T-helper 2 cell (primary cell): ENCODE results near the gene SLITRK1.

Source experiments
- DNase-seq, 5 experiments: peaks; one replicate each; pipeline versions ENCODE4 v3.0.0 to v3.0.0-alpha.2; 2012 to 2022
- total RNA-seq, 2 donors: gene quantifications; one replicate each; lab custom pipeline; 2026; lab: John Stamatoyannopoulos, UW

SLITRK1 gene, protein sequence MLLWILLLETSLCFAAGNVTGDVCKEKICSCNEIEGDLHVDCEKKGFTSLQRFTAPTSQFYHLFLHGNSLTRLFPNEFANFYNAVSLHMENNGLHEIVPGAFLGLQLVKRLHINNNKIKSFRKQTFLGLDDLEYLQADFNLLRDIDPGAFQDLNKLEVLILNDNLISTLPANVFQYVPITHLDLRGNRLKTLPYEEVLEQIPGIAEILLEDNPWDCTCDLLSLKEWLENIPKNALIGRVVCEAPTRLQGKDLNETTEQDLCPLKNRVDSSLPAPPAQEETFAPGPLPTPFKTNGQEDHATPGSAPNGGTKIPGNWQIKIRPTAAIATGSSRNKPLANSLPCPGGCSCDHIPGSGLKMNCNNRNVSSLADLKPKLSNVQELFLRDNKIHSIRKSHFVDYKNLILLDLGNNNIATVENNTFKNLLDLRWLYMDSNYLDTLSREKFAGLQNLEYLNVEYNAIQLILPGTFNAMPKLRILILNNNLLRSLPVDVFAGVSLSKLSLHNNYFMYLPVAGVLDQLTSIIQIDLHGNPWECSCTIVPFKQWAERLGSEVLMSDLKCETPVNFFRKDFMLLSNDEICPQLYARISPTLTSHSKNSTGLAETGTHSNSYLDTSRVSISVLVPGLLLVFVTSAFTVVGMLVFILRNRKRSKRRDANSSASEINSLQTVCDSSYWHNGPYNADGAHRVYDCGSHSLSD
- 0 reads per million in 2 donors for total RNA-seq

DNA sequence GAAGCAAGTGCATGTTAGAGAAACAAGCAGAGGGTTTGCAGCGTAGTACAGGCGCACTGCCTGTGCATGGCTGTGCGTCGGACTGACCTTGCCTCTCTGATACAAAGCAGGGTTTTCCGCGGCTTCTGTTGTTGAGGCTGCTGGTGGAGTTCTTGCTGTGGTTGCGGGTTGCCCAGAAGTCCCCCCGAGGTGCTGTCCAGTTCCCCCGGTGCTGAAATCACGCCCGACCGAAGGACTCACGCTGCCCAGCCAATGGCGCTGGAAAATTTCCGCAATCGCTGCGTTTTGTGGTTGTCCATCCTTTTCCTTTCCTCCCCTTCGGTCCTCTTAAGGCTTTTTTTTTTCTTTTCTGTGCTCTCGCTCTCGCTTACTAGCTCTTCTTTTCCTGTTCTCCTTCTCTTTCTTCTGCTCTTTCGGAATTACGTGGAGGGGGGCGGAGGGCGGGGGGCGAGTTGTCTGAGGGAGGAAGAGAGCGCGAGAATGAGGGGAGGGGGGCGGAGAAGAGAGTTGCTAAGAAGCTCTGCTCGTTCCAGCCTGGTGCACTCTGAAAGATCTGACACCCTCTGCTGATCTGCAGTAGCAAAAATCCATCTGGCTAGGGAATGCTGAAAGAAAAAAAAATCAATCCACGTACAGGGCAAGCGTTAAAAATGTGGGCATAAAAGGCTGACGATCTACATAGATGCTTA is at the start of gene SLITRK1:
SLITRK1 (minus strand) TSS at position 558 of the 689 bp plus-strand sequence. CDS start 967 bp downstream, outside the sequence.
- peak in 1 of 5 experiments; percentile 16 for DNase-seq

DNA sequence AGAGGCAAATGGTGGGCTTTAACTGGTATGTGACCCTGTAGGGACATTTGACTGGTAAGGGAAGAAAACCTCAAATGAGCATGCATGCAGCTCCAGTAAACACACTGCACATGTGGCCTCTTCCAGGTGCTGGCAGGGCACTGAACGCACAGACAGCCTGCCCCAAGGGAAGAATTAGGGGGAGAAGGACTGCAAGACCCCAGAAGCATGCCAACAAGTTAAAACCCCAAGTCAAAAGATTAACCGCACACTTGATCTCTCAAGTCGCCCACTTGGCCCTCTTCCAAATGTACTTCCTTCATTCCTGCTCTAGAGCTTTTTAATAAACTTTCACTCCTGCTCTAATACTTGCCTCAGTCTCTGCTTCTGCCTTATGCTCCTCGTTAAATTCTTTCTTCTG is 46.9 kb upstream of the SLITRK1 start:
- no peak for DNase-seq

DNA sequence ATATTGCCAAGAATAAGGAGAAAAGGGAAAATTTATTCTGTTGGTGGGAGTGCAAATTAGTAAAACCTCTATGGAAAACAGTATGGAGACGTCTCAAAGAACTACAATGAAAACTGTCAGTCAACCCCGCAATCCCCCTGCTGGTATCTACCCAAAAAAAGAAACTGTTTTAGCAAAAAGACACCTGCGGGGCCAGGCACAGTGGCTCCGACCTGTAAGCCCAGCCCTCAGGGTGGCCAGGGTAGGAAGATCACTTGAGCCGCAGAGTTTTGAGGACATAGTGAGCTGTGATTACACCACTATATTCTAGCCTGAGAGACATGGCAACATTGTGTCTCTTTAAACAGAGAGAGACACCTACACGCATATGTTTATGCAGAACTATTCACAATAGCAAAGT is 37.5 kb upstream of the SLITRK1 start:
- DNase-seq, result no peak

DNA sequence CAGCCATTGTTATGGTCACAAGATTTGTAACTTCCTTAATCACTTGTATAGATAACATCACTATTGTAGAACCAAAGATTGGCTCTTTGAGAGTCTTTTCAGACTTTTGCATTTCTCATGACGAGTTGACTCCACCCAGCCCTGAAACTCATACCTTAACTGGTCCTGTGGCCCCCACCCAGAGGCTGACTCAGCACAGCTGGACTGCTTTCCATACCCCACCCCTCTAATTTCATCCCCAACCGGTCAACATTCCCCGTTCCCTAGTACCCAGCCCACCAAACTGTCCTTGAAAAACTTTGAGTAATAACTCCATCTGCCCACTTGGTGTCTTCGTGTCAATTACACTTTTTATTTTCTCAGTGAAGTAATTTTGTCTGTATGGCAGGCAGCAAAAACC is 32.1 kb upstream of the SLITRK1 start:
- DNase-seq, result no peak

DNA sequence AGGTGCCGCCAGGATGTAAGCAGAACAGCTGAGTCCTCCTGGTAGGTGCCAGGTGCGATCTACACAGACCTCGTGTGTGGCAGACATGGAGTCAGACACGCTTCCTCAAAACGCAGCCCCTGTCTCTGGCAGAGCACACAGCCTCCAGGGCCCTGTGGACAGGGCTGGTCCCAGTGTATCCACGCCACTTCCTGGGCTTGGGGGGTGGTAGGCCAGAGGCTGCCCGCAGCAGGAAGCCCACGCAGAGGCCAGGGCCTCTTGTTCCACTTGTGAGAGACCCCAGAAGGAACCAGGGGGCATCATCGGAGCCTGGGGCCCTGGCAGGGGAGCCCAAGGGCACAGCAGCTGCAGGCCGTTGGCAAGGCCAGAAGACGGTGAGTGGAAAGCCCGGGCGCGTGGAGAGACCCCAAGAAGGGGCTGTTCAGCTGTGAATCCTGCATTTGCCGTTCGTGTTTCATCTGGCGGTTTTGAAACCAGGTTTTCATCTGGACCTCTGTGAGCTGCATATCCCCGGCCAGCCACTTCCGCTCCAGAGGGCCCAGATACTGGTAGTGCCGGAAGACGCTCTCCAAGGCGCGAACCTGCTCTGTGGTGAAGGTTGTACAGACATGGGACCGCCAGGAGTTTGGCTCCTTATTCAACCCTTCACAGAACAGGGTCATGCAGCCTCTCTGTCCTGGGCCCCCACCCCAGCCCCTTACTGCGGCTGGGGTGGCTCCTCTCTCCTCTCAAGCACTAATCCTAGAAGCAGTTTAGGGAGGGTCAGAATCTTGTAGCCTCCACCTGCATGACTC is 25.1 kb upstream of the SLITRK1 start:
- no peak for DNase-seq

DNA sequence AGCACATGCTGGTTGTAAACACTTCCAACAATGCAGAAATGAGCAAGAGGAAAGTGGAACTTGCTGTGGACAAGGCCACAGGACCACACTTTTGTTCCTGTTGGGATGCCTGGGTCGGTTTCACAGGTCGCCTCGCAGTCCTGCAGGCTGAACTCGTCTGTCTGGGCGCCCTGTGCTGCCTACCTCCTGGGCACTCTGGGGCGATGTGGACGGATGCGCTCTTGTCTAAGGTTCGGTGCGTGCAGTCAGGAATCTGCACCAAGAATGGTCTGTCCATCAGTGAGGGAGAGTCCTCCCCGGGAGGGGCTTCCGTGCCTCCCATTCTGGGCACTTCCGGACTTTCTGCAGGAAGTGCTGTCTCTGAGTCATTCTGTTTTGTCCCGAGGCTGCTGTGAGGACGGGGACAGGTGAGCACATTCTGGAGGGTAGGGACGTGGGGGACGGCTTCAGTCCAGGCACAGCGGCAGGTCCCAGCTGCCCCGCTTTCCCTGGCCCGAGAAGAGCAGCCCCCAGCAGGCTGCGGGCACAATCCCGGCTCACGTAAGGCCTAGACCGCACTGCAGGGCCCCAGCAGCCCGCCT is 24.1 kb upstream of the SLITRK1 start:
- DNase-seq, result no peak

DNA sequence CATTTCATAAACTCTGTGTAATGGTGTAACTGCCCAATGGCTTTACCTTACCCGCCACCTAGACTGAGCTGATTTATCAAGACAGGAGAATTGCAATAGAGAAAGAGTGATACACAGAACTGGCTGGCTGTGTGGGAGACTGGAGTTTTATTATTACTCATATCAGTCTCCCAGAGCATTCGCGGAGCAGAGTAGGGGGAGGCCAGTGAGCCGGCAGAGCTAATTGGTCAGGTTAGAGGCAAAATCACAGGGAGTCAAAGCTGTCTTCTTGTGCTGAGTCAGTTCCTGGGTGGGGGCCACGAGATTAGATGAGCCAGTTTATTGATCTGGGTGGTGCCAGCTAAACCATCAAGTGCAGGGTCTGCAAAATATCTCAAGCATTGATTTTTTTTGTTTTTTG is 23.4 kb upstream of the SLITRK1 start:
- no peak for DNase-seq

DNA sequence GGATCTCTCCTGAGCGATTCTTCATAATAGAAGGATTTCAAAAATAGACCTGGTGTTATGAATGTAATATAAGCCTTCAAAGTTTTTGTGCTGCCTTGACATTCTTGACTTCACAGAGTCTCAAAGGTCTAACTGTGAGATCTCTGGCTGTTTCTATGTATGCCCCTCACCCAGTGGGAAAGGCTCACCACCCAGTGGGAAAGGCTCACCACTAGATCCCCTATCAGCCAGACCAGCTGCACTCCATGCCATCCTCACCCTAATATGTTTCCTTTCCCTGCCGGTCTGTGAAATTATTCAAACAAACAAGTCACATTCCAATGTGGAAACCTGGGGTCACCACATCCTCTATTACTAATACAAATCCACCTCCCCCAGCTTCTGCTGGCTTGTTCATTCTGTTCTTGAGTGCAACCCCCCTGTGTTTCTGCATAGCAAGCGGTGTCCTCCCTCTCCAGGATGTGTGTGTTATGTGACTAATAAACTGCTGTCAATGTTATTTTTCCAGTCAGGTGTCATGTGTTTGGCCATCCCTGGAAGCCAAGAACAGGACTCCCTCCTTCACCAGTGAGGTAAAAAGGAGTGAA is 13.8 kb upstream of the SLITRK1 start:
- DNase-seq, result no peak

DNA sequence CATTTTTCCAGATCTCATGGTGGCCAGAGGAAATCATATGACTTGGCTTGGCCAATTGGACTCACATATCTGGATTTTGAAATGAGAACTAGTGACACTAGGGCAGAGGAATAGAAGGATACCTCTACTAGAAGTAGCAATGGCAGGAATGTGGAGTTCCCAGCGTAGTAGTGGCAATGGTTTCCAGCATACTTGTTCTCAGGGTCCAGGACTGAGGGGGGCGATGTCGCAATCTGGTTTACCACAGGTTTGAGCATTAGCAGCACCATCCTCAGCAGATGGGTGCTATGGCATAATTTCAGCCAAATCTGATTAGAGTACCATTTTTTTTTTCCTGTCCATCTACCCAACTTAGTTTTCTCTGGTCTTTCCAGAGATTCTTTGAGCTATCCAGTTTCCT is 8.1 kb upstream of the SLITRK1 start:
- no peak for DNase-seq

DNA sequence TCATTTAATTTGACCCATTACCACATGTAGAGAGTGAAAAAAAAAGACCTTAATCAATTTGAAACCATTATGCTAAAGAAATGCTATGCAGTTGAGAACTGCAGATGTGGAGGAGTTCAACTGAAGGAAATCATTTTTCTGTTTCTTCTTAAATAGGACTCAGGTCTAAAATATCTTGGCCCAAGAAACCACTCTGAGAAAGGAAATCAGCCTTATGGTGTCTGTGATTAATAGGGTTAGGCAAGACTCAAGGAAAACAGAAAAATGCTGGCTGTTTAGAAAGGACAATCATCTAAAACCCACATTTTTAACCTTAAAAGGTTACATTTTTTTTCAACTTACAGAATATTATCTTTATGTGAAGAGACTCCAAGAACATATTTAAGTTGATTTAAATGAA is 1.9 kb upstream of the SLITRK1 start:
- no peak for DNase-seq

DNA sequence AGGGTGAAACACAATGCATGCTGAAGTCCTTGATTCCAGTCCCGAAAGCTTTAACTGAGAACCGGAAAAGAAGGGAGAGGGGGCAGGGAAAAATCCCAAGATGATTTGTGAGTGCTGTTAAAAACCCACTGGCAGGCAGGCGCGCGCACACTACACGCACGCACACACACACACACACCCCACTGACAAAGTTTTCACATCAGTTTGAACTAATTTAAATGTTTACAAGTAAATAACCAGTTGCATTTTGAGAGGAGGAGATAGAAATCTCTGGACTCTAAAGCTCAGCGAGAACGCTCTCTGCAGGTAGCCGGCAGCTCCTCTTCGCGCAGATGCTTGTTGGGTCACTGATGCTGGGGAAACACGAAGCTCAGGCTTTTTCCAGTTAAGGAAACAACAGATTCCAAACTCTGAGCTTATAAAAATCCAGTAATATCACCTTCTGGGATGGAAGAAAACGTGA is 818 bp upstream of the SLITRK1 start:
- no peak for DNase-seq

DNA sequence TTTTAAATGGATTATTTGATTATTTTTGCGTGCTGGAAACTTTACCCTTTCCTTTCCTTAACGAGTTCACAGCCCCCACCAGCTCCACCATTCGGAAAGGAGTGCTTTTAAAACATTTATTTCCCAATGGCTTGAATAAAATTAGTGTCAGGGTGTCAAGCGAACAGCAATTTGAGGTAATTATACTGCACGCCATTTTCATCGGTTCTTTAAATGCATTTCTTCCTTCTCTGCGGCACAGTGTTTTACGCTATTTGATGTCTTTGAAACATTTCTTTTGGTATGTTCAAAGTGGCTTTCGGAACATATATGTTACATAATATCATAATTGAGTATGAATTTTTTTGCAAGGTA is 309 bp upstream of the SLITRK1 start:
- no peak for DNase-seq

DNA sequence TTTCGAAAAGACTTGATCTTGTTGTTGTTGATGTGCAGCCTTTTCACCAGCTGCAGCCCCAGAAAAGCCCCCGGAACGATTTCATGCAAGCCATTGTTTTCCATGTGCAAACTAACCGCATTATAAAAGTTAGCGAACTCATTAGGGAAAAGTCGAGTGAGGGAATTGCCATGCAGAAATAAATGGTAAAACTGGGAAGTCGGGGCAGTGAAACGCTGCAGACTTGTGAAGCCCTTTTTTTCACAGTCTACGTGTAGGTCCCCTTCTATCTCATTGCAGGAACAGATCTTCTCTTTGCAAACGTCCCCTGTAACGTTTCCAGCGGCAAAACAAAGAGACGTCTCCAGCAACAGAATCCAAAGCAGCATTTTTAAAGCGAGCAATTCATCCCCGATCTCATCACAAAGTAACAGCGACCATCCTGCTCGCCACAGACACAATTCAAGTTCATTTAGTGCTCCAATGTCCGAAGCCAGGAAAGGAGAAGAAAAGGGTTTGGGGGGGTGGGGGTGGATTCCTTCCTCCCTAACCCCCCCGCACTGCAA is 1.1 kb downstream of the SLITRK1 start:
- no peak for DNase-seq

DNA sequence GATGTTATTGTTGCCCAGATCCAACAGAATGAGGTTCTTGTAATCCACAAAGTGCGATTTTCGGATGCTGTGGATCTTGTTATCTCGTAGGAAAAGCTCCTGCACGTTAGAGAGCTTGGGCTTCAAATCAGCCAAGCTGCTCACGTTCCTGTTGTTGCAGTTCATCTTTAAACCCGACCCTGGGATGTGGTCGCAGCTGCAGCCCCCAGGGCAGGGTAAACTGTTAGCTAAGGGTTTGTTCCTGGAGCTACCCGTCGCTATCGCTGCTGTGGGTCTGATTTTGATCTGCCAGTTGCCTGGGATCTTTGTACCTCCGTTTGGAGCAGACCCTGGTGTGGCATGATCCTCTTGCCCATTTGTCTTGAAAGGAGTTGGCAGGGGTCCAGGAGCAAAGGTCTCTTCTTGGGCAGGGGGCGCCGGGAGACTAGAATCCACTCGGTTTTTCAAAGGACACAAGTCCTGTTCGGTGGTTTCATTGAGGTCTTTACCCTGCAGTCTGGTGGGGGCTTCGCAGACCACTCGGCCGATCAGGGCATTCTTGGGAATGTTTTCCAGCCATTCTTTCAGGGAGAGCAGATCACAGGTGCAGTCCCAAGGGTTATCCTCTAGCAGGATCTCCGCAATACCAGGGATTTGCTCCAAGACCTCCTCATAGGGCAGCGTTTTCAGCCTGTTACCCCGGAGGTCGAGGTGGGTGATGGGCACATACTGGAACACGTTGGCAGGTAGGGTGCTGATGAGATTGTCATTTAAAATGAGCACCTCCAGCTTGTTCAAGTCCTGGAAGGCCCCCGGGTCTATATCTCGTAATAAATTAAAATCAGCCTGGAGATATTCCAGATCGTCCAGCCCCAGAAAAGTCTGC is 1.8 kb downstream of the SLITRK1 start:
- no peak for DNase-seq

DNA sequence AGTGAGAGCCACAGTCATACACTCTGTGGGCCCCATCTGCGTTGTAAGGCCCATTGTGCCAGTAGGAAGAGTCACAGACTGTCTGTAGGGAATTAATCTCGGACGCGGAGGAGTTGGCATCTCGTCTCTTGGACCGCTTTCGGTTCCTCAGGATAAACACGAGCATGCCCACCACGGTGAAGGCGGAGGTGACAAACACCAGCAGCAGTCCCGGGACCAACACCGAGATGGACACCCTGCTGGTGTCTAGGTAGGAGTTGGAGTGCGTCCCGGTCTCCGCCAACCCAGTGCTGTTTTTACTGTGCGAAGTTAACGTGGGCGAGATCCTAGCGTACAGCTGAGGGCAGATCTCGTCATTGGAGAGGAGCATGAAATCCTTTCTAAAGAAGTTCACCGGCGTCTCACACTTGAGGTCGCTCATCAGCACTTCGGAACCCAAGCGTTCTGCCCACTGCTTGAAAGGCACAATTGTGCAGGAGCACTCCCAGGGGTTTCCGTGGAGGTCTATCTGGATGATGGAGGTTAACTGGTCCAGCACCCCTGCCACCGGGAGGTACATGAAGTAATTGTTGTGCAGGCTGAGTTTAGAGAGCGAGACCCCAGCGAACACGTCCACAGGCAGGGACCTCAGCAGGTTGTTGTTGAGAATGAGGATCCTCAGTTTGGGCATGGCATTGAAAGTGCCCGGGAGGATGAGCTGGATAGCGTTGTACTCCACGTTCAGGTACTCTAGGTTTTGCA is 2.7 kb downstream of the SLITRK1 start:
- DNase-seq, result no peak

DNA sequence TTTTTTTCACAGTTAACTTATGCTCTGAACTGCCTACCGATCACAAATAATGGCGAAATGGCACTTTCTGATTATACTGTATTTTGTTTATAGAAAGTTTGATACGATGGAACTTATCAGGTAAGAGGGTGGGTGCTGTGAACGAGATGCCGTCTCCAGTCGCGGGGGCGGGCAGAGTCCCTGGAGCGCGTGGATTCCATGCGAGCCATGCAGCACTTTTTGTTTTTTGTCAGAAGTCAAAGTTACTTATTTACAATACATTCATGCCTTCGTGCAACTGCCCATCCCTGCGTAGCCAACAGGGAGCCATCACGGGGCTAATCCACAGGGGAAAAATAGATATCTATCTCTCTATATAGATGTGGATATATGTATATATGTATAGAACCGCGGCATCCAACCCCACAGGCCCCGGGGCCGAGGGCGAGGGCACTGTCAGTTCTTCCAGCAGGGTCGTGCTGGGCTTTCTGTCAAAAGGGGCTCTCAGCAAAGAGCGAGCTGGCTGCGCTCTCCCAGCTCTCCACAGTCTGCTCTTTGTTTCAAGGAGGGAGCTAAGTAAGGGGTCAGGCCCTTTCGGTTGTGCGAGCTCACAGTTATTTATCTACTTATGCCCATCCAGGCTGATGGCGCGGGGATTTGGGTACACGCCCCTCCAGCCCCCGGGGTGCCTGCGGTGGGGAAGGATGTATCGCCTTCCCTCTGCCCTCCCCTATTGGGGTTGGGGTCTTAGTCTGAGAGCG is 3.4 kb downstream of the SLITRK1 start:
- DNase-seq, result no peak

DNA sequence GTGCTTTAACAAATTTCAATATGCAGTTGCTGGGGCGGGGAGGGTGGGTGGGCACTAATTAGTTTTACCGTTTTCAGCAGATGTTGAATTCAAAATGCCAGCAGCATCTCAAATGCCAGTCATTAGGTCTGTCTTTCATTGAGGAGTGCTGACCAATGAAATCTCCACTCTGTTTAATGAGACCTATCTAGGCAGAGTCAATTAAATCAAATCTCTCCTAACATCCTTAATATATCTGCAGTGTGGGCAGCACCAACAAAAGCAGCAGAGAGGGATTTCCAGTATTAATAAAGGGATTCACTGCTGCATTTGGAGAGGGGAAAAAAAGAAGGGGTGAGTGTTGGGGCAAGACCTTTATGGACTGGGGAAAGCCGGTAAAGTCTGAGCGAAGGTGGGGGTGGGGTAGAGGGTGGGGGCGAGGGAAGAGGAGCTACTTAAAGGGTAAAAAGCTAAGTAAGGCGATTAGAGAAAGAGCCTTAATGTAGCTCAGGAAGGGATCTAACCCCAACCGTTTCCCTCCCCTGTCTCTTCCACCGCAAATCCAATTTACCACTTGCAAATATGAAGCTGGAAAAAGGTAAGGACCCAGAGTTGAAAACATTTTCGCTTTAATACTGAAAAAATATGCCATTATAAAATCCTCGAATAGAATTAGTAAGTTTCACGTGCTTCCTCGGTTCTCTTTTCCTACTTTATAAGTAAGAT is 4.5 kb downstream of the SLITRK1 start:
- DNase-seq, result no peak

DNA sequence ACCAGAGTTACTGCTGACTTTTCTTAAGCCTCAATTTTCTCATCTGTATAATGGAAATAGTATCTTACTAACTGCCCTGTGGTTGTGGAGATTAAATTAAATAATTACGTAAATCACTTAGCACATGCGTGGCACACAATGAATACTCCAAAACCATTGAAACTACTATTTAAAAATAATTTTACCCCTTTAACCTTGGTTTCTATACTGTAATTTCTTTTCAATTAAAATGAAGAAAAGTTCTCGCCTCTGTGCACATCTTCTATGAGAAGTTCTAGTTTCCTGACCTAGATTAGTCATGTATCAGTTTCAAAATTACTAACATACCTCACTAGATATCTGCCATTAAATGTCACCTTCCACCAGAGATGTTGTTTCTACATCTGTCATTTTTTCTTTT is 5.7 kb downstream of the SLITRK1 start:
- peak in 1 of 5 experiments; percentile 34 for DNase-seq
